Measurements from ENCODE around the gene PADI1.

Gene PADI1

GRCh38 chr1:17161137-17161740, 43.7 kb upstream of the PADI1 start:
- Histone ChIP-seq H2AFZ (no peak overlapping the region), H3K9ac (no peak overlapping the region), H3K36me3 (ENCODE audit: control insufficient read depth, insufficient read depth, low read length) (no peaks in the 10 kb centered on the region), H3K4me2 (ENCODE audit: low read length) (no peak overlapping the region), H3K27me3 (ENCODE audit: control insufficient read depth, insufficient read depth, low read length) (no peaks in the 10 kb centered on the region), H3K79me2 (no peaks in the 10 kb centered on the region), H3K9me3 (ENCODE audit: control insufficient read depth, low read length) (no peaks in the 10 kb centered on the region), H3K4me1 (no peaks in the 10 kb centered on the region), H3K27ac (no peak overlapping the region), H3K4me3 (ENCODE audit: low read depth, low read length) (no peak overlapping the region)
- no peak for TF ChIP-seq CTCF (IDR thresholded peaks at IDR 0.05)

GRCh38 chr1:17161926-17162800, 42.8 kb upstream of the PADI1 start:
- H3K79me2 ChIP-seq: no peaks in the 10 kb centered on the region

GRCh38 chr1:17162941-17163340, 42.0 kb upstream of the PADI1 start:
- H3K27me3 ChIP-seq (ENCODE audit: control insufficient read depth, insufficient read depth, low read length): no peaks in the 10 kb centered on the region
- no peaks in the 10 kb centered on the region for H3K4me1 ChIP-seq
- no peak overlapping the region for H2AFZ ChIP-seq
- H3K27ac ChIP-seq: no peak overlapping the region
- H3K9me3 ChIP-seq (ENCODE audit: control insufficient read depth, low read length): no peaks in the 10 kb centered on the region
- H3K36me3 ChIP-seq (ENCODE audit: control insufficient read depth, insufficient read depth, low read length): no peaks in the 10 kb centered on the region
- H3K9ac ChIP-seq: no peak overlapping the region
- H3K79me2 ChIP-seq: no peaks in the 10 kb centered on the region
- no peak for TF ChIP-seq CTCF (IDR thresholded peaks at IDR 0.05)
- no peak overlapping the region for H3K4me3 ChIP-seq (ENCODE audit: low read depth, low read length)
- H3K4me2 ChIP-seq (ENCODE audit: low read length): no peak overlapping the region

More at GRCh38 chr1:17161926-17162800, 42.8 kb upstream of the PADI1 start:
- no peaks in the 10 kb centered on the region for H3K27me3 ChIP-seq (ENCODE audit: control insufficient read depth, insufficient read depth, low read length)
- no peak overlapping the region for H3K4me2 ChIP-seq (ENCODE audit: low read length)
- H3K9ac ChIP-seq: no peak overlapping the region
- H3K9me3 ChIP-seq (ENCODE audit: control insufficient read depth, low read length): no peaks in the 10 kb centered on the region
- no peak overlapping the region for H3K27ac ChIP-seq
- H3K4me1 ChIP-seq: no peaks in the 10 kb centered on the region
- no peak for TF ChIP-seq CTCF (IDR thresholded peaks at IDR 0.05)
- H3K4me3 ChIP-seq (ENCODE audit: low read depth, low read length): no peak overlapping the region
- no peak overlapping the region for H2AFZ ChIP-seq
- H3K36me3 ChIP-seq (ENCODE audit: control insufficient read depth, insufficient read depth, low read length): no peaks in the 10 kb centered on the region

GRCh38 chr1:17163371-17163770, 41.6 kb upstream of the PADI1 start:
- H3K9ac ChIP-seq: no peak overlapping the region
- no peaks in the 10 kb centered on the region for H3K36me3 ChIP-seq (ENCODE audit: control insufficient read depth, insufficient read depth, low read length)
- no peak overlapping the region for H3K4me3 ChIP-seq (ENCODE audit: low read depth, low read length)
- H3K27me3 ChIP-seq (ENCODE audit: control insufficient read depth, insufficient read depth, low read length): no peaks in the 10 kb centered on the region
- no peak for TF ChIP-seq CTCF (IDR thresholded peaks at IDR 0.05)
- no peak overlapping the region for H3K4me2 ChIP-seq (ENCODE audit: low read length)
- no peak overlapping the region for H2AFZ ChIP-seq
- H3K9me3 ChIP-seq (ENCODE audit: control insufficient read depth, low read length): no peaks in the 10 kb centered on the region
- no peak overlapping the region for H3K27ac ChIP-seq
- H3K79me2 ChIP-seq: no peaks in the 10 kb centered on the region
- H3K4me1 ChIP-seq: no peaks in the 10 kb centered on the region
